Breast epithelium (tissue), 3 donors: Measurements from ENCODE around the gene TMCC1.

Source experiments
- CTCF ChIP-seq, 3 donors: fragments of 450-650 bp; IDR thresholded peaks; one replicate each; pipeline ENCODE4 v1.5.1; 2016 to 2017; ENCODE audit warnings: antibody characterized with exemption in 3 of 3, mild to moderate bottlenecking in 3 of 3, moderate library complexity in 3 of 3
- POLR2A ChIP-seq: fragments of 450-650 bp; IDR thresholded peaks from one replicate; pipeline ENCODE4 v1.6.1; 2016; ENCODE audit warnings: antibody characterized with exemption, mild to moderate bottlenecking, moderate library complexity
- POLR2AphosphoS5 ChIP-seq, 3 donors: sonication (generic); formaldehyde crosslinking; IDR thresholded peaks; one replicate each; pipeline ENCODE4 v1.6.1; 2017; ENCODE audit warnings: antibody characterized with exemption in 3 of 3

GRCh38 chr3:129635656-129636055 lies 257.9 kb downstream of the TMCC1 start:
- TF ChIP-seq CTCF (IDR thresholded peaks at IDR 0.05), result no peak
- no peak for TF ChIP-seq POLR2AphosphoS5 (IDR thresholded peaks at IDR 0.05)
- TF ChIP-seq POLR2A, result no peak
